ENCODE data around the gene PSAP.

- TF ChIP-seq, protein P1, sequence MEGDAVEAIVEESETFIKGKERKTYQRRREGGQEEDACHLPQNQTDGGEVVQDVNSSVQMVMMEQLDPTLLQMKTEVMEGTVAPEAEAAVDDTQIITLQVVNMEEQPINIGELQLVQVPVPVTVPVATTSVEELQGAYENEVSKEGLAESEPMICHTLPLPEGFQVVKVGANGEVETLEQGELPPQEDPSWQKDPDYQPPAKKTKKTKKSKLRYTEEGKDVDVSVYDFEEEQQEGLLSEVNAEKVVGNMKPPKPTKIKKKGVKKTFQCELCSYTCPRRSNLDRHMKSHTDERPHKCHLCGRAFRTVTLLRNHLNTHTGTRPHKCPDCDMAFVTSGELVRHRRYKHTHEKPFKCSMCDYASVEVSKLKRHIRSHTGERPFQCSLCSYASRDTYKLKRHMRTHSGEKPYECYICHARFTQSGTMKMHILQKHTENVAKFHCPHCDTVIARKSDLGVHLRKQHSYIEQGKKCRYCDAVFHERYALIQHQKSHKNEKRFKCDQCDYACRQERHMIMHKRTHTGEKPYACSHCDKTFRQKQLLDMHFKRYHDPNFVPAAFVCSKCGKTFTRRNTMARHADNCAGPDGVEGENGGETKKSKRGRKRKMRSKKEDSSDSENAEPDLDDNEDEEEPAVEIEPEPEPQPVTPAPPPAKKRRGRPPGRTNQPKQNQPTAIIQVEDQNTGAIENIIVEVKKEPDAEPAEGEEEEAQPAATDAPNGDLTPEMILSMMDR (IDR thresholded peaks at IDR 0.05): no peak
- no peak for TF ChIP-seq POLR2A (IDR thresholded peaks at IDR 0.05)
These were observed 35.4 kb downstream of the PSAP start for GRCh38 chr10:71815515-71816130.
